Mesothelial cell of epicardium (in vitro differentiated cells): ENCODE measurements around the gene GSTM2. TPM values are rescaled to one million over a fixed set of nuclear protein-coding genes. Genes with fewer than 3 reads are reported as not detected.

Experiments used
- DNase-seq, 2 experiments: peaks; one replicate each; pipeline ENCODE4 v3.0.0; 2021; ENCODE audit warnings: low spot score in 2 of 2; ENCODE audit not compliant: unreplicated experiment in 2 of 2
- H3K27ac Mint-ChIP-seq: 2 replicates; pipeline ENCODE4 v1.8.0; 2021; ENCODE audit warnings: mixed read lengths
- H3K27me3 Mint-ChIP-seq: 2 replicates; pipeline ENCODE4 v1.8.0; 2021; ENCODE audit warnings: low read depth, mixed read lengths
- H3K36me3 Mint-ChIP-seq: 2 replicates; pipeline ENCODE4 v1.8.0; 2021; ENCODE audit warnings: mixed read lengths
- H3K4me1 Mint-ChIP-seq: 2 replicates; pipeline ENCODE4 v1.8.0; 2021; ENCODE audit warnings: mixed read lengths
- H3K4me3 Mint-ChIP-seq: 2 replicates; pipeline ENCODE4 v1.8.0; 2021; ENCODE audit warnings: mild to moderate bottlenecking, moderate library complexity, mixed read lengths
- H3K9me3 Mint-ChIP-seq: 2 replicates; pipeline ENCODE4 v1.8.0; 2021; ENCODE audit warnings: mixed read lengths
- total RNA-seq: library from RNA; stranded (reverse); gene quantifications from 3 replicates; pipeline ENCODE4 v1.2.1, GENCODE V29; 2021
- TF ChIP-seq, protein P1 (sequence below): fragments of 200-600 bp; sonication (generic); IDR thresholded peaks from one replicate; pipeline ENCODE4 v1.5.0; 2021; ENCODE audit warnings: antibody characterized with exemption; ENCODE audit not compliant: unreplicated experiment

GSTM2 gene
- total RNA-seq, 1 donor from 2014 or later, result 177 TPM

DNA sequence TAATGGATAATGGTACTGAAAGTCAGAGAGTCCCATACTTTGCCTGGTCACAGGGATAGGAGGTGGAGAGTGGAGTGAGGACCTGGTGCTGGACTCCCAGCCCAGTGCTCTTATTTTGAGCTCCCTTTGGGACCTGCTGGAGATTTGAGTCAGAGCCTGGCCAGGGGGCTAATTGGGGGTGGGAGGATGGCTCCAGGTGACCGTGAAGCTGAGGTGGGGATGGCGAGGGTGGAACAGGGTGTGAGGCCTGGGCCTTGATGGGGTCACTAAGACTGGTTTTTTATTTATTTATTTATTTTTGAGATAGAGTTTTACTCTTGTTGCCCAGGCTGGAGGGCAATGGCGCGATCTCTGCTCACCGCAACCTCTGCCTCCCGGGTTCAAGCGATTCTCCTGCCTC lies 30.4 kb upstream of the GSTM2 start:
- TF ChIP-seq, protein P1, sequence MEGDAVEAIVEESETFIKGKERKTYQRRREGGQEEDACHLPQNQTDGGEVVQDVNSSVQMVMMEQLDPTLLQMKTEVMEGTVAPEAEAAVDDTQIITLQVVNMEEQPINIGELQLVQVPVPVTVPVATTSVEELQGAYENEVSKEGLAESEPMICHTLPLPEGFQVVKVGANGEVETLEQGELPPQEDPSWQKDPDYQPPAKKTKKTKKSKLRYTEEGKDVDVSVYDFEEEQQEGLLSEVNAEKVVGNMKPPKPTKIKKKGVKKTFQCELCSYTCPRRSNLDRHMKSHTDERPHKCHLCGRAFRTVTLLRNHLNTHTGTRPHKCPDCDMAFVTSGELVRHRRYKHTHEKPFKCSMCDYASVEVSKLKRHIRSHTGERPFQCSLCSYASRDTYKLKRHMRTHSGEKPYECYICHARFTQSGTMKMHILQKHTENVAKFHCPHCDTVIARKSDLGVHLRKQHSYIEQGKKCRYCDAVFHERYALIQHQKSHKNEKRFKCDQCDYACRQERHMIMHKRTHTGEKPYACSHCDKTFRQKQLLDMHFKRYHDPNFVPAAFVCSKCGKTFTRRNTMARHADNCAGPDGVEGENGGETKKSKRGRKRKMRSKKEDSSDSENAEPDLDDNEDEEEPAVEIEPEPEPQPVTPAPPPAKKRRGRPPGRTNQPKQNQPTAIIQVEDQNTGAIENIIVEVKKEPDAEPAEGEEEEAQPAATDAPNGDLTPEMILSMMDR, result no peak
- Mint-ChIP-seq H3K27ac (no peak overlapping the region), H3K36me3 (peaks cover 3% of the 10 kb centered on the region), H3K4me3 (no peak overlapping the region), H3K4me1 (peaks cover 20% of the 10 kb centered on the region), H3K9me3 (no peaks in the 10 kb centered on the region), H3K27me3 (no peaks in the 10 kb centered on the region)
- DNase-seq, result peak in 1 of 2 experiments; percentile 5

DNA sequence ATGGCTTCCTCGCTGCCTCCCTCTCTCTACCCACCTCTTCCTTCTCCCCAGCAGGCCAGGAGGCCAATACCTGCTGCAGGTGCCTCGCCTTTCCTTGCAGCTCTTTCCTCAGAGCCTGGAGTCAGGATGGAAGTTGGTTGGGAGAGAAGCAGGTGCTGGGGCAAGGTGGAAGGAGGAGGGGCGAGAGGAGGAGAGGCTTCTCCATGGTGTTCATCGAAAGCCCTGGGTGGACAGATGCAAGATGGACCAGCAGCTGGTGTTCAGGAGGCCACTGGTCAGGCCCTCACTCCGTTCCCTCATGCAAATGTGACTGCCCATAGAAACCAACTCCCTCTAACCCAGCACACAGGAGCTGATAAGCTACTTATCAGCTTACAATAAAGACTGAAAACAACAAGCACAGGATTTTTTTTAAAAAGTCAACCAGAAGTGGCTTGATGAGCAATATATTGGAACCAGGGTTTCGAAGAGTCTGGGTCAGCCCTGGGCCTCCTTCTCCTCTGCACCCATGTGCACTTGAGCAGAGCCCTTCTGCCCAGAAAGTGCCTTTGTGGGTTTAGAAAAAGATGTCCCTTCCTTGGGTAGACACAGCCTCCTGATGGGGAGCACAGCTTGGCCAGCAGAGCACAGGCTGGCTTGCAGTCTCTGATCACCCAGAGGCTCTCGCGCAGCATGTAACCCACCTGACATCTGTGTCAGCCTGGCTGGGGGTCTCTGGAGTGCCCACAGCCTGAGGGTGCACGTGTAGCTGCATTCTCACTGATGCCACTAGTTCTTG lies 28.6 kb upstream of the GSTM2 start:
- Mint-ChIP-seq H3K4me1 (peaks cover 32% of the 10 kb centered on the region), H3K27me3 (no peaks in the 10 kb centered on the region), H3K27ac (no peak overlapping the region), H3K9me3 (no peaks in the 10 kb centered on the region), H3K36me3 (no peaks in the 10 kb centered on the region), H3K4me3 (no peak overlapping the region)
- no peak for DNase-seq
- TF ChIP-seq, protein P1, result no peak

DNA sequence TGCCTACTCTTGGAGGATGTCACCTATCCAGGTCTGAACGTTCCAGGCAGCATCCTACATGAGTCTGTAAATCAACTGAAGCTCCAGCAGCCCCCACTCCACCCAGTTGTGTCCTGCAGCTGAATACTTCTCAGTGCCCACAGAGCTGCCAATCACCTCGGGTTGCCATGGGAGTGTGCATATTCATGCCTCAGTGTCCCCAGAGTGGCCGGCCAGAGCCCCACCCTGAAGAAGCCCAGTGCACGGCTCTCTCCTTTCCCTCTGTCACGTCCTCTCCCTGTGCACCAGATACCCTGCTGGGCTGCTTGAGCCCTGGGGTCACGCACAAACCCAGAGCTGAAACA lies 28.0 kb upstream of the GSTM2 start:
- Mint-ChIP-seq H3K27me3 (no peaks in the 10 kb centered on the region), H3K36me3 (no peaks in the 10 kb centered on the region), H3K4me3 (no peak overlapping the region), H3K27ac (no peak overlapping the region), H3K9me3 (no peaks in the 10 kb centered on the region), H3K4me1 (peaks cover 37% of the 10 kb centered on the region)
- TF ChIP-seq, protein P1, result no peak
- no peak for DNase-seq

GRCh38 chr1:109640285-109640865 lies 27.5 kb upstream of the GSTM2 start:
- TF ChIP-seq, protein P1, result peak; percentile 96
- H3K27ac Mint-ChIP-seq, result no peak overlapping the region
- no peaks in the 10 kb centered on the region for H3K9me3 Mint-ChIP-seq
- H3K4me3 Mint-ChIP-seq, result no peak overlapping the region
- H3K27me3 Mint-ChIP-seq, result no peaks in the 10 kb centered on the region
- peak; percentile 61 to 92 for DNase-seq
- peaks cover 38% of the 10 kb centered on the region for H3K4me1 Mint-ChIP-seq
- H3K36me3 Mint-ChIP-seq, result no peaks in the 10 kb centered on the region

DNA sequence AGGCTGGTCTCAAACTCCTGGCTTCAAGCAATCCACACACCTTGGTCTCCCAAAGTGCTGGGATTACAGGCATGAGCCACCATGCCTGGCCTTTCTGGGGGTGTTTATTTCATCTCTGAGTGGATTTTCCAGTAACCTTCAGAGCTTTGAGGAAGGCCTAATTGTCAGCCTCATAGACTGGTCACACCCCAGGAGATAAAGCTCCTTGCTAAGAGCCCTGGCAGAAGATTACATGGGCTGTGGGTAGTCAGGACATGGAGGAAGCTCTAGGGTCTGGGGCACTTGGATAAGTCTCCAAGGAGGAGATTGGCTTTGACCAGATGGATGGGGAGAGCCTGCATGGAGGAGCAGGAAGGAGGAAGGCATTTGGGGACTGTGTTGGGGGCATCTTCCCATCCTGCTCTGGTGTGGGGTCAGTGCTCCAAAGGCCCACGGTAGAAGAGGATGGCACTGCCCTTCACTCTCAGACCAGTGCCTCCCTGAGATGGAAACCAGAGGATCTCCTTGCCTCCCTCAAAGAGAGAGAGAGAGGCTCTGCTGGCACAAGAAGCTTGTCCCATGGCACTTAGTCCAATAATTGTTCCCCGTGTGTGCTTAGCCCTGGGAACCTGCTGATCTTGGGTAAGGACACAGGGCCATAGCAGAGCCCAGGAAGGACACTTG lies 26.6 kb upstream of the GSTM2 start:
- Mint-ChIP-seq H3K9me3 (peaks cover 4% of the 10 kb centered on the region), H3K4me1 (peaks cover 30% of the 10 kb centered on the region), H3K27ac (no peak overlapping the region)

More for the DNA sequence above, 26.6 kb upstream of the GSTM2 start:
- Mint-ChIP-seq H3K36me3 (no peaks in the 10 kb centered on the region), H3K27me3 (no peaks in the 10 kb centered on the region), H3K4me3 (no peak overlapping the region)
- TF ChIP-seq, protein P1, result no peak
- DNase-seq, result no peak
